ENCODE results near the gene MCC.

The MCC gene

GRCh38 chr5:113281194-113281593 is 207.1 kb downstream of the MCC start:
- DNase-seq = no peak
- TF ChIP-seq, protein P1, sequence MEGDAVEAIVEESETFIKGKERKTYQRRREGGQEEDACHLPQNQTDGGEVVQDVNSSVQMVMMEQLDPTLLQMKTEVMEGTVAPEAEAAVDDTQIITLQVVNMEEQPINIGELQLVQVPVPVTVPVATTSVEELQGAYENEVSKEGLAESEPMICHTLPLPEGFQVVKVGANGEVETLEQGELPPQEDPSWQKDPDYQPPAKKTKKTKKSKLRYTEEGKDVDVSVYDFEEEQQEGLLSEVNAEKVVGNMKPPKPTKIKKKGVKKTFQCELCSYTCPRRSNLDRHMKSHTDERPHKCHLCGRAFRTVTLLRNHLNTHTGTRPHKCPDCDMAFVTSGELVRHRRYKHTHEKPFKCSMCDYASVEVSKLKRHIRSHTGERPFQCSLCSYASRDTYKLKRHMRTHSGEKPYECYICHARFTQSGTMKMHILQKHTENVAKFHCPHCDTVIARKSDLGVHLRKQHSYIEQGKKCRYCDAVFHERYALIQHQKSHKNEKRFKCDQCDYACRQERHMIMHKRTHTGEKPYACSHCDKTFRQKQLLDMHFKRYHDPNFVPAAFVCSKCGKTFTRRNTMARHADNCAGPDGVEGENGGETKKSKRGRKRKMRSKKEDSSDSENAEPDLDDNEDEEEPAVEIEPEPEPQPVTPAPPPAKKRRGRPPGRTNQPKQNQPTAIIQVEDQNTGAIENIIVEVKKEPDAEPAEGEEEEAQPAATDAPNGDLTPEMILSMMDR (IDR thresholded peaks at IDR 0.05) = no peak
- Mint-ChIP-seq H3K4me1 (peaks cover 34% of the 10 kb centered on the region), H3K4me3 (no peak overlapping the region), H3K27ac (no peak overlapping the region), H3K36me3 (ENCODE audit: low read depth) (peaks cover 5% of the 10 kb centered on the region), H3K27me3 (ENCODE audit: low read depth, poor library complexity) (no peaks in the 10 kb centered on the region), H3K9me3 (no peaks in the 10 kb centered on the region)

DNA sequence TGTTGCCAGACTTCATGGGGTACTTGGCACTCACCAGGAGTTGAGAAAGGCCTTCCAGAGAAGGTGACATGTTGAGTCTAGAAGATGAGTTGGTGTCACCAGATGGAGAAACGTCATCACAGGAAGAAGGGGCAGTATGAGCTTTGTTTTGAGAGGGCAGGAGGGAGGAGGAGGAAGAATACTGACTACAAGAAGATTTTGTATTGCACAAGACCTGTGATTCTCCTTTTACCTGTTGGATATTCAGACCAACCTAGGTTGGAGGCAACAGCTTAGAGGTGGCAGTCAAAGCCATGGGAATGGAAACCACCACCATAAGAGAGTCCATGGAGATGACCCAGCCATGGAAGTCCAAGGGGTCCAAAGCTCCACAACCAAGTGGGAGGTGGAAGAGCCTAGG is 207.7 kb downstream of the MCC start:
- Mint-ChIP-seq H3K36me3 (ENCODE audit: low read depth) (peaks cover 5% of the 10 kb centered on the region), H3K27me3 (ENCODE audit: low read depth, poor library complexity) (no peaks in the 10 kb centered on the region), H3K4me3 (no peak overlapping the region), H3K4me1 (peaks cover 36% of the 10 kb centered on the region), H3K9me3 (no peaks in the 10 kb centered on the region), H3K27ac (no peak overlapping the region)
- TF ChIP-seq, protein P1 (IDR thresholded peaks at IDR 0.05) = no peak
- no peak for DNase-seq

GRCh38 chr5:113278976-113279375 is 209.3 kb downstream of the MCC start:
- TF ChIP-seq, protein P1 (IDR thresholded peaks at IDR 0.05) = no peak
- H3K36me3 Mint-ChIP-seq (ENCODE audit: low read depth) = peaks cover 5% of the 10 kb centered on the region
- H3K27me3 Mint-ChIP-seq (ENCODE audit: low read depth, poor library complexity) = no peaks in the 10 kb centered on the region
- no peaks in the 10 kb centered on the region for H3K9me3 Mint-ChIP-seq
- H3K4me1 Mint-ChIP-seq = peaks cover 48% of the 10 kb centered on the region
- H3K4me3 Mint-ChIP-seq = no peak overlapping the region
- no peak overlapping the region for H3K27ac Mint-ChIP-seq
- DNase-seq = no peak

DNA sequence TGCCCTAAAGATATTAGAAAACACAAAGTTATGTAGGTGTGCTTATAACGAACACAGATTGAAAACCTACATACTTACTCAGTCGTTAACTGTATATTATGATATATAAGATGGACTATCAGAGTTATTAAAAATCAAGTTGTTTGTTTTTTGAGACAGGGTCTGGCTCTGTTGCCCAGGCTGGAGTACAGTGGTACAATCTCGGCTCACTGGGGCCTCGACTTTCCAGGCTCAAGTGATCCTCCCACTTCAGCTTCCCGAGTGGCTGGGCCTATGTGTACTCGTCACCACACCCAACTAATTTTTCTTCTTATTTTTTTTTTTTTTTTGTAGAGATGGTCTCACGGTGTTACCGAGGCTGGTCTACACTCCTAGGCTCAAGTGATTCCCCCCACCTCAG is 211.8 kb downstream of the MCC start:
- TF ChIP-seq, protein P1 (IDR thresholded peaks at IDR 0.05) = no peak
- Mint-ChIP-seq H3K4me3 (no peak overlapping the region), H3K27ac (peak overlapping the region; percentile 50), H3K9me3 (no peaks in the 10 kb centered on the region), H3K36me3 (ENCODE audit: low read depth) (peaks cover 5% of the 10 kb centered on the region), H3K4me1 (peaks cover 44% of the 10 kb centered on the region), H3K27me3 (ENCODE audit: low read depth, poor library complexity) (no peaks in the 10 kb centered on the region)
- no peak for DNase-seq

DNA sequence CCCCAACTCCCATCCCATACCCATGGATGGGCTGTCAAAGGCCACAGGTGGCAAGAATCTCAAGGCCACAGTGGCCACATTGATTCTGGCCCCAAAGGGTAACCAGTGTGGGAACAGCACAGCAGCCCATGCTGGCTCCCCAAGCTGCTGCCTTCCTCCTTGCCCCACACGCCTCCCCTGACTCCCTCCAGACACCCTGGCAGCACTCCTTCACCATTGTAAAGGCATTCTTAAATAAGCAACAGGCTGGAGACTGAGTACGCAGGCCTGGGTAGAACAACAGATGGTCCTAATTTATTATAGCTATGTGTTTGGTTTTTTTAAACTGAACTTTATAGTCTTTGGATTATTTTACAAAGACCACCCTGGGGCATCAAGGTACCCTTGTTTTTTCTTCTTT is 212.3 kb downstream of the MCC start:
- Mint-ChIP-seq H3K4me1 (peaks cover 44% of the 10 kb centered on the region), H3K9me3 (no peaks in the 10 kb centered on the region), H3K27ac (peak overlapping the region; percentile 50), H3K36me3 (ENCODE audit: low read depth) (peaks cover 5% of the 10 kb centered on the region), H3K4me3 (no peak overlapping the region), H3K27me3 (ENCODE audit: low read depth, poor library complexity) (no peaks in the 10 kb centered on the region)
- DNase-seq = peak; percentile 6
- TF ChIP-seq, protein P1 (IDR thresholded peaks at IDR 0.05) = no peak

- Mint-ChIP-seq H3K36me3 (ENCODE audit: low read depth) (no peaks in the 10 kb centered on the region), H3K27ac (peak overlapping the region; percentile 80), H3K4me3 (peak overlapping the region; percentile 16), H3K9me3 (no peaks in the 10 kb centered on the region), H3K27me3 (ENCODE audit: low read depth, poor library complexity) (no peaks in the 10 kb centered on the region), H3K4me1 (peaks cover 50% of the 10 kb centered on the region)
- peak; percentile 34 for DNase-seq
- TF ChIP-seq, protein P1 (IDR thresholded peaks at IDR 0.05) = no peak
Measured at GRCh38 chr5:113274836-113275414, 213.3 kb downstream of the MCC start.
